Glutamatergic neuron (in vitro differentiated cells): ENCODE data around the gene MOXD1. TPM values are rescaled to one million over a fixed set of nuclear protein-coding genes. Genes with fewer than 3 reads are reported as not detected.

Experiments used
- DNase-seq: peaks from one replicate; pipeline ENCODE4 v3.0.0; 2022
- H3K27ac Mint-ChIP-seq: one replicate; pipeline ENCODE4 v1.8.0; 2020; ENCODE audit warnings: mild to moderate bottlenecking, mixed read lengths, inconsistent platforms; ENCODE audit not compliant: unreplicated experiment
- H3K27me3 Mint-ChIP-seq: one replicate; pipeline ENCODE4 v1.8.0; 2020; ENCODE audit warnings: mild to moderate bottlenecking, moderate library complexity, mixed read lengths, inconsistent platforms; ENCODE audit not compliant: unreplicated experiment
- H3K36me3 Mint-ChIP-seq: one replicate; pipeline ENCODE4 v1.8.0; 2020; ENCODE audit warnings: mild to moderate bottlenecking, mixed read lengths, inconsistent platforms; ENCODE audit not compliant: unreplicated experiment
- H3K4me1 Mint-ChIP-seq: one replicate; pipeline ENCODE4 v1.8.0; 2020; ENCODE audit warnings: mild to moderate bottlenecking, low read depth, mixed read lengths, inconsistent platforms; ENCODE audit not compliant: unreplicated experiment
- H3K4me3 Mint-ChIP-seq: one replicate; pipeline ENCODE4 v1.8.0; 2020; ENCODE audit warnings: mild to moderate bottlenecking, mixed read lengths, inconsistent platforms; ENCODE audit not compliant: unreplicated experiment
- H3K9me3 Mint-ChIP-seq: one replicate; pipeline ENCODE4 v1.8.0; 2020; ENCODE audit warnings: mild to moderate bottlenecking, moderate library complexity, mixed read lengths, inconsistent platforms; ENCODE audit not compliant: unreplicated experiment
- CTCF ChIP-seq: fragments of 200-600 bp; sonication (generic); IDR thresholded peaks from one replicate; pipeline ENCODE4 v1.5.0; 2021; ENCODE audit not compliant: partially characterized antibody, unreplicated experiment
- total RNA-seq: library from RNA; stranded (reverse); fragmentation: NEBNext Ultra II Directional; extraction: Animal tissue kit (Norgen Biotek cat#: 25700); gene quantifications from one replicate; pipeline ENCODE4 v1.2.1, GENCODE V29; 2021; ENCODE audit not compliant: unreplicated experiment

MOXD1 gene
- total RNA-seq, 1 donor from 2014 or later, result not detected

GRCh38 chr6:132300323-132300949 lies 100.8 kb downstream of the MOXD1 start:
- TF ChIP-seq CTCF, result peak; percentile 63
- Mint-ChIP-seq H3K27ac (no peak overlapping the region), H3K4me3 (no peak overlapping the region), H3K27me3 (no peaks in the 10 kb centered on the region), H3K4me1 (no peaks in the 10 kb centered on the region), H3K36me3 (no peaks in the 10 kb centered on the region), H3K9me3 (no peaks in the 10 kb centered on the region)
- peak; percentile 31 for DNase-seq

GRCh38 chr6:132298344-132298949 lies 102.8 kb downstream of the MOXD1 start:
- no peak overlapping the region for H3K27ac Mint-ChIP-seq
- DNase-seq, result peak; percentile 60
- no peaks in the 10 kb centered on the region for H3K27me3 Mint-ChIP-seq
- no peaks in the 10 kb centered on the region for H3K9me3 Mint-ChIP-seq
- no peaks in the 10 kb centered on the region for H3K36me3 Mint-ChIP-seq
- no peaks in the 10 kb centered on the region for H3K4me1 Mint-ChIP-seq
- peak; percentile 75 for TF ChIP-seq CTCF
- H3K4me3 Mint-ChIP-seq, result no peak overlapping the region

- H3K36me3 Mint-ChIP-seq, result no peaks in the 10 kb centered on the region
- H3K4me1 Mint-ChIP-seq, result peaks cover 7% of the 10 kb centered on the region
- no peak for DNase-seq
- H3K9me3 Mint-ChIP-seq, result no peaks in the 10 kb centered on the region
- H3K4me3 Mint-ChIP-seq, result no peak overlapping the region
- H3K27me3 Mint-ChIP-seq, result no peaks in the 10 kb centered on the region
- no peak overlapping the region for H3K27ac Mint-ChIP-seq
- no peak for TF ChIP-seq CTCF
Observed at GRCh38 chr6:132289756-132290155, 111.5 kb downstream of the MOXD1 start.

- no peaks in the 10 kb centered on the region for H3K27me3 Mint-ChIP-seq
- no peaks in the 10 kb centered on the region for H3K9me3 Mint-ChIP-seq
- no peak overlapping the region for H3K27ac Mint-ChIP-seq
- no peak overlapping the region for H3K4me3 Mint-ChIP-seq
- H3K4me1 Mint-ChIP-seq, result peaks cover 7% of the 10 kb centered on the region
- no peak for TF ChIP-seq CTCF
- no peaks in the 10 kb centered on the region for H3K36me3 Mint-ChIP-seq
- DNase-seq, result no peak
Observed at GRCh38 chr6:132287101-132287500, 114.2 kb downstream of the MOXD1 start.

- TF ChIP-seq CTCF, result no peak
- H3K9me3 Mint-ChIP-seq, result no peaks in the 10 kb centered on the region
- H3K4me1 Mint-ChIP-seq, result peaks cover 7% of the 10 kb centered on the region
- DNase-seq, result no peak
- H3K36me3 Mint-ChIP-seq, result no peaks in the 10 kb centered on the region
- H3K27ac Mint-ChIP-seq, result no peak overlapping the region
- no peak overlapping the region for H3K4me3 Mint-ChIP-seq
- no peaks in the 10 kb centered on the region for H3K27me3 Mint-ChIP-seq
Observed at GRCh38 chr6:132286298-132287019, 114.8 kb downstream of the MOXD1 start.
